Measurements from ENCODE around the gene STXBP2.

DNA sequence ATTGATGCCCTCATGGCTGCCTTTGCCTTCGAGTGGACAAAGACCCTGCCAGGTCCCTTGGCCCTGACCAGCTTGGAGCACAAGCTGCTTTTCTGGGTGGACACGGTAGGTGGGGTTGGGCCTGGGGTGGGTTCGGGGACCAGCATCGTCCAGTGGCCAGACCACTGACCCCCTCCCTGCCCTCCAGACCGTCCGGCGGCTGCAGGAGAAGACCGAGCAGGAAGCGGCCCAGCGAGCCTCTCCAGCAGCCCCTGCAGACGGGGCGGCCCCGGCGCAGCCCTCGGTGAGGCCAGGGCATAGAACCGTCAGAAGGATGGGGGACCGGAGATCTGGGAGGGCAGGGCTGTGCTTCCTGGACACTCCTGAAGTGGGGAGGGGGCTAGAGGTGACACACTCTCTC, 30.6 kb upstream of the STXBP2 start:
- no peak for TF ChIP-seq GATA2 (IDR thresholded peaks at IDR 0.05; ENCODE audit: low read depth, low read length)
- no peak for TF ChIP-seq GATA3 (IDR thresholded peaks at IDR 0.05; ENCODE audit: low read depth, low read length)

Measured in SH-SY5Y (cell line).